CD4-positive, alpha-beta T cell treated with Interleukin-4 for 1 hour (primary cell): Measurements from ENCODE around the gene SFRP2.

Source experiments
- DNase-seq, 2 donors: peaks; one replicate each; pipeline ENCODE4 v3.0.0-alpha.2; 2020 to 2022

SFRP2 gene

GRCh38 chr4:153765894-153766293 is 23.0 kb downstream of the SFRP2 start:
- no peak for DNase-seq

GRCh38 chr4:153764601-153765368 is 24.1 kb downstream of the SFRP2 start:
- no peak for DNase-seq

- DNase-seq, result no peak
These were observed 25.5 kb downstream of the SFRP2 start for GRCh38 chr4:153763404-153763803.

- no peak for DNase-seq
These were observed 29.2 kb downstream of the SFRP2 start, which contains the start of gene RNF175 for GRCh38 chr4:153759407-153760316. TSS of gene RNF175 (minus strand) at chr4:153760024. CDS start at chr4:153759862, 162 bp downstream.

GRCh38 chr4:153758688-153759406 is 30.0 kb downstream of the SFRP2 start:
- DNase-seq, result no peak

GRCh38 chr4:153758136-153758535 is 30.7 kb downstream of the SFRP2 start:
- no peak for DNase-seq

GRCh38 chr4:153757407-153757806 is 31.5 kb downstream of the SFRP2 start:
- DNase-seq, result no peak

GRCh38 chr4:153755186-153755585 is 33.7 kb downstream of the SFRP2 start:
- DNase-seq, result no peak

GRCh38 chr4:153750197-153750817 is 38.6 kb downstream of the SFRP2 start:
- DNase-seq, result peak; percentile 65 to 72

GRCh38 chr4:153748378-153748777 is 40.5 kb downstream of the SFRP2 start:
- no peak for DNase-seq

GRCh38 chr4:153747406-153747955 is 41.4 kb downstream of the SFRP2 start:
- no peak for DNase-seq

- no peak for DNase-seq
These were observed 43.2 kb downstream of the SFRP2 start for GRCh38 chr4:153745651-153746050.

- DNase-seq, result no peak
These were observed 47.3 kb downstream of the SFRP2 start for GRCh38 chr4:153741541-153741940.

- DNase-seq, result no peak
These were observed 52.9 kb downstream of the SFRP2 start for GRCh38 chr4:153735906-153736461.

- no peak for DNase-seq
These were observed 55.0 kb downstream of the SFRP2 start for GRCh38 chr4:153733751-153734448.

- no peak for DNase-seq
These were observed 57.6 kb downstream of the SFRP2 start for GRCh38 chr4:153731239-153731638.
